Glomerular endothelial cell (primary cell): ENCODE measurements around the gene PCSK6. TPM values are rescaled to one million over a fixed set of nuclear protein-coding genes. Genes with fewer than 3 reads are reported as not detected.

Experiments
- DNase-seq: peaks from one replicate; pipeline ENCODE4 v3.0.0-alpha.2; 2011; ENCODE audit warnings: low read depth, low spot score; ENCODE audit errors: extremely low read depth
- total RNA-seq: library from RNA; depleted of rRNA; stranded (reverse); fragments of >200 nt; gene quantifications from 2 replicates; pipeline ENCODE4 v1.2.3, GENCODE V29; 2015

PCSK6 gene
- total RNA-seq, 1 donor from 2014 or later, result 24.4 TPM

- no peak for DNase-seq
These were observed 38.9 kb downstream of the PCSK6 start for GRCh38 chr15:101450403-101451265.

- DNase-seq, result no peak
These were observed 39.8 kb downstream of the PCSK6 start for GRCh38 chr15:101449471-101450402.

- DNase-seq, result no peak
These were observed 41.2 kb downstream of the PCSK6 start for GRCh38 chr15:101448336-101448735.

GRCh38 chr15:101447561-101448071, 41.9 kb downstream of the PCSK6 start:
- no peak for DNase-seq

GRCh38 chr15:101447168-101447533, 42.4 kb downstream of the PCSK6 start:
- no peak for DNase-seq

- no peak for DNase-seq
These were observed 42.9 kb downstream of the PCSK6 start for GRCh38 chr15:101446518-101447167.

- peak; percentile 56 for DNase-seq
These were observed 43.7 kb downstream of the PCSK6 start for GRCh38 chr15:101445562-101446517.

- no peak for DNase-seq
These were observed 44.5 kb downstream of the PCSK6 start for GRCh38 chr15:101444807-101445508.

GRCh38 chr15:101444015-101444414, 45.5 kb downstream of the PCSK6 start:
- DNase-seq, result no peak

GRCh38 chr15:101442272-101442671, 47.2 kb downstream of the PCSK6 start:
- DNase-seq, result no peak

- DNase-seq, result no peak
These were observed 47.8 kb downstream of the PCSK6 start for GRCh38 chr15:101441696-101442095.

GRCh38 chr15:101440846-101441590, 48.5 kb downstream of the PCSK6 start:
- DNase-seq, result no peak

- no peak for DNase-seq
These were observed 49.6 kb downstream of the PCSK6 start for GRCh38 chr15:101439920-101440319.

- no peak for DNase-seq
These were observed 50.1 kb downstream of the PCSK6 start for GRCh38 chr15:101439285-101439919.

- no peak for DNase-seq
These were observed 50.8 kb downstream of the PCSK6 start for GRCh38 chr15:101438482-101439284.

- DNase-seq, result no peak
These were observed 51.7 kb downstream of the PCSK6 start for GRCh38 chr15:101437618-101438481.
